HepG2 (cell line): Measurements from ENCODE around the gene SLC17A3. TPM values are rescaled to one million over a fixed set of nuclear protein-coding genes. Genes with fewer than 3 reads are reported as not detected.

Source experiments
- CHD4 ChIP-seq: fragments of 200-600 bp; sonication (generic); IDR thresholded peaks from 2 replicates; pipeline ENCODE4 v1.7.0; 2017; ENCODE audit warnings: mild to moderate bottlenecking, low read length, borderline replicate concordance
- HCFC1 ChIP-seq: fragments of 150-350 bp; IDR thresholded peaks from 2 replicates; pipeline ENCODE4 v1.6.1; 2014; ENCODE audit warnings: low read depth, low read length
- HOXA9 ChIP-seq: sonication (generic); formaldehyde crosslinking; IDR thresholded peaks from 2 replicates; pipeline ENCODE4 v1.8.1; 2022; ENCODE audit warnings: missing genetic modification reagents, mild to moderate bottlenecking, moderate library complexity, borderline replicate concordance
- NFE2 ChIP-seq: sonication (generic); formaldehyde crosslinking; IDR thresholded peaks from 2 replicates; pipeline ENCODE4 v1.4.0; 2020; ENCODE audit warnings: missing genetic modification reagents
- NFIC ChIP-seq: IDR thresholded peaks from 2 replicates; pipeline ENCODE4 v1.6.1; 2012; ENCODE audit warnings: mild to moderate bottlenecking, low read length, inconsistent platforms
- PAXIP1 ChIP-seq: sonication (generic); formaldehyde crosslinking; conservative IDR thresholded peaks from 2 replicates; pipeline ENCODE4 v1.4.0; 2020; ENCODE audit warnings: mild to moderate bottlenecking, missing genetic modification reagents, moderate library complexity
- PBX3 ChIP-seq: sonication (generic); formaldehyde crosslinking; IDR thresholded peaks from 2 replicates; pipeline ENCODE4 v1.8.1; 2023; ENCODE audit warnings: missing genetic modification reagents, inconsistent platforms, borderline replicate concordance
- PHF20 ChIP-seq: sonication (generic); formaldehyde crosslinking; IDR thresholded peaks from 2 replicates; pipeline ENCODE4 v1.5.0; 2020; ENCODE audit warnings: mild to moderate bottlenecking, missing genetic modification reagents
- POGZ ChIP-seq: sonication (generic); formaldehyde crosslinking; IDR thresholded peaks from 2 replicates; pipeline ENCODE4 v1.4.0; 2020; ENCODE audit warnings: mild to moderate bottlenecking, missing genetic modification reagents
- SOX5 ChIP-seq: IDR thresholded peaks from 2 replicates; pipeline ENCODE4 v1.6.1; 2016; ENCODE audit warnings: borderline replicate concordance
- SYNCRIP ChIP-seq: fragments of 200-400 bp; formaldehyde crosslinking; IDR thresholded peaks from 2 replicates; pipeline ENCODE4 v1.6.1; 2018; ENCODE audit warnings: mild to moderate bottlenecking, low read depth, low read length; ENCODE audit not compliant: insufficient read depth
- TEAD2 ChIP-seq: sonication (generic); formaldehyde crosslinking; IDR thresholded peaks from 2 replicates; pipeline ENCODE4 v1.9.0; 2021; ENCODE audit warnings: missing genetic modification reagents
- TOPORS ChIP-seq: sonication (generic); formaldehyde crosslinking; IDR thresholded peaks from 2 replicates; pipeline ENCODE4 v1.8.0; 2023; ENCODE audit warnings: mild to moderate bottlenecking, missing genetic modification reagents
- ZC3H13 ChIP-seq: sonication (generic); formaldehyde crosslinking; IDR thresholded peaks from 2 replicates; pipeline ENCODE4 v1.8.1; 2023; ENCODE audit warnings: mild to moderate bottlenecking, missing genetic modification reagents, moderate library complexity
- ZFP37 ChIP-seq: sonication (generic); formaldehyde crosslinking; IDR thresholded peaks from 2 replicates; pipeline ENCODE4 v1.4.0; 2020; ENCODE audit warnings: missing genetic modification reagents, borderline replicate concordance
- ZKSCAN5 ChIP-seq: sonication (generic); formaldehyde crosslinking; IDR thresholded peaks from 2 replicates; pipeline ENCODE4 v1.5.1; 2020; ENCODE audit warnings: mild to moderate bottlenecking, missing genetic modification reagents
- ZNF24 ChIP-seq: fragments of 450-650 bp; IDR thresholded peaks from 2 replicates; pipeline ENCODE4 v1.6.1; 2017; ENCODE audit warnings: antibody characterized with exemption, mild to moderate bottlenecking
- ZNF251 ChIP-seq: sonication (generic); formaldehyde crosslinking; IDR thresholded peaks from 2 replicates; pipeline ENCODE4 v1.9.0; 2021; ENCODE audit warnings: mild to moderate bottlenecking, missing genetic modification reagents
- ZNF256 ChIP-seq: sonication (generic); formaldehyde crosslinking; conservative IDR thresholded peaks from 2 replicates; pipeline ENCODE4 v1.4.0; 2020; ENCODE audit warnings: missing genetic modification reagents
- ZNF550 ChIP-seq: sonication (generic); formaldehyde crosslinking; IDR thresholded peaks from 2 replicates; pipeline ENCODE4 v1.4.0; 2020; ENCODE audit warnings: mild to moderate bottlenecking, missing genetic modification reagents, borderline replicate concordance
- ZNF567 ChIP-seq: sonication (generic); formaldehyde crosslinking; IDR thresholded peaks from 2 replicates; pipeline ENCODE4 v1.8.1; 2023; ENCODE audit warnings: mild to moderate bottlenecking, missing genetic modification reagents, borderline replicate concordance
- ZNF766 ChIP-seq: sonication (generic); formaldehyde crosslinking; IDR thresholded peaks from 2 replicates; pipeline ENCODE4 v1.5.0; 2020; ENCODE audit warnings: missing genetic modification reagents, borderline replicate concordance
- polyA plus RNA-seq, 8 experiments: library from polyadenylated mRNA; depleted of rRNA in 3 of 8; stranded (reverse) in 7 of 8; unstranded in 1 of 8; fragments of >200 nt; fragmentation: Illumina TruSeq in 4 of 8; extraction: Trizol in 4 of 8; gene quantifications; 2 replicates each; pipeline versions ENCODE4 v1.2.1 to v1.2.3, GENCODE V29; 2011 to 2016; ENCODE audit warnings: low read depth in 4 of 8, missing spikeins in 1 of 8, mixed read lengths in 1 of 8; ENCODE audit not compliant: insufficient read depth in 1 of 8
- total RNA-seq, 5 experiments: library from RNA; depleted of rRNA; stranded (reverse); fragments of >200 nt; fragmentation: Illumina TruSeq; extraction: Trizol; gene quantifications; 2 replicates each; pipeline ENCODE4 v1.2.3, GENCODE V29; 2016; ENCODE audit warnings: low read depth in 1 of 5
- TF ChIP-seq, protein P1 (sequence below): sonication (generic); formaldehyde crosslinking; IDR thresholded peaks from 2 replicates; pipeline ENCODE4 v1.4.0; 2020; ENCODE audit warnings: missing genetic modification reagents, borderline replicate concordance
- TF ChIP-seq, protein P2 (sequence below): IDR thresholded peaks from 2 replicates; pipeline ENCODE4 v1.6.1; 2016; ENCODE audit warnings: low read depth

The SLC17A3 gene
- total and polyA plus RNA-seq, 2 of the 13 experiments (the other 11 are each of a cell fraction or from before 2014, with no cell fraction given) = 0.09 to 0.11 TPM

DNA sequence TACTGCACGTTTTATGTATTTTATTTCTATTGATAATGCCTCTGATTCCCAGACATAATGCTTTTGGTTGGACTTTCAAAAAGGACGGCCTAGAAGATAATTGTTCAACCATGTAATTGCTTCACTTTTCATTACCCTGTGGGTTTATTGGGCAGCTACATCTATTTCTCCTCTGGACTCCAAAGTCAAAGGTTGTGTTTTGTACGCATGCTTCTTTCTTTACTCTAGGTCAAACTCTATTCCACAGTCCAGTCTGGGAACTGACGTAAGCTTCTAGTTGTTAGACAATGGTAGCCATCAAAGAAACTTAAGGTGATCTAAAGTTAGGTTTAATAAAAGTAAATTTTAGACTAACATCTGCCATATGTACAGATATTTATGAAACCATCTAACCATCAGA is 6.6 kb upstream of the SLC17A3 start (continued):
- TF ChIP-seq, protein P1, sequence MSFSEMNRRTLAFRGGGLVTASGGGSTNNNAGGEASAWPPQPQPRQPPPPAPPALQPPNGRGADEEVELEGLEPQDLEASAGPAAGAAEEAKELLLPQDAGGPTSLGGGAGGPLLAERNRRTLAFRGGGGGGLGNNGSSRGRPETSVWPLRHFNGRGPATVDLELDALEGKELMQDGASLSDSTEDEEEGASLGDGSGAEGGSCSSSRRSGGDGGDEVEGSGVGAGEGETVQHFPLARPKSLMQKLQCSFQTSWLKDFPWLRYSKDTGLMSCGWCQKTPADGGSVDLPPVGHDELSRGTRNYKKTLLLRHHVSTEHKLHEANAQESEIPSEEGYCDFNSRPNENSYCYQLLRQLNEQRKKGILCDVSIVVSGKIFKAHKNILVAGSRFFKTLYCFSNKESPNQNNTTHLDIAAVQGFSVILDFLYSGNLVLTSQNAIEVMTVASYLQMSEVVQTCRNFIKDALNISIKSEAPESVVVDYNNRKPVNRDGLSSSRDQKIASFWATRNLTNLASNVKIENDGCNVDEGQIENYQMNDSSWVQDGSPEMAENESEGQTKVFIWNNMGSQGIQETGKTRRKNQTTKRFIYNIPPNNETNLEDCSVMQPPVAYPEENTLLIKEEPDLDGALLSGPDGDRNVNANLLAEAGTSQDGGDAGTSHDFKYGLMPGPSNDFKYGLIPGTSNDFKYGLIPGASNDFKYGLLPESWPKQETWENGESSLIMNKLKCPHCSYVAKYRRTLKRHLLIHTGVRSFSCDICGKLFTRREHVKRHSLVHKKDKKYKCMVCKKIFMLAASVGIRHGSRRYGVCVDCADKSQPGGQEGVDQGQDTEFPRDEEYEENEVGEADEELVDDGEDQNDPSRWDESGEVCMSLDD (CRISPR knock-in tag) = no peak
- no peak for TF ChIP-seq HCFC1
- TF ChIP-seq ZNF256 (CRISPR knock-in tag) = no peak
- TF ChIP-seq SOX5 = no peak
- TF ChIP-seq SYNCRIP = no peak
- TF ChIP-seq ZNF251 (CRISPR knock-in tag) = no peak
- no peak for TF ChIP-seq ZNF24
- no peak for TF ChIP-seq PHF20
- no peak for TF ChIP-seq CHD4
- 0 out of 2 replicates have a peak, but pooled peaks have one; percentile 20 for TF ChIP-seq PAXIP1 (CRISPR knock-in tag)
- no peak for TF ChIP-seq HOXA9 (CRISPR knock-in tag)
- TF ChIP-seq NFIC = peak; percentile 32; the same call in 1 of the 2 replicates
- TF ChIP-seq ZFP37 = no peak
- TF ChIP-seq ZNF766 = no peak
- TF ChIP-seq ZKSCAN5 = no peak
- peak; percentile 51; the same call in 1 of the 2 replicates for TF ChIP-seq POGZ (CRISPR knock-in tag)
- TF ChIP-seq TOPORS (CRISPR knock-in tag) = no peak
- TF ChIP-seq ZNF567 = no peak
- no peak for TF ChIP-seq ZNF550 (CRISPR knock-in tag)
- TF ChIP-seq, protein P2, sequence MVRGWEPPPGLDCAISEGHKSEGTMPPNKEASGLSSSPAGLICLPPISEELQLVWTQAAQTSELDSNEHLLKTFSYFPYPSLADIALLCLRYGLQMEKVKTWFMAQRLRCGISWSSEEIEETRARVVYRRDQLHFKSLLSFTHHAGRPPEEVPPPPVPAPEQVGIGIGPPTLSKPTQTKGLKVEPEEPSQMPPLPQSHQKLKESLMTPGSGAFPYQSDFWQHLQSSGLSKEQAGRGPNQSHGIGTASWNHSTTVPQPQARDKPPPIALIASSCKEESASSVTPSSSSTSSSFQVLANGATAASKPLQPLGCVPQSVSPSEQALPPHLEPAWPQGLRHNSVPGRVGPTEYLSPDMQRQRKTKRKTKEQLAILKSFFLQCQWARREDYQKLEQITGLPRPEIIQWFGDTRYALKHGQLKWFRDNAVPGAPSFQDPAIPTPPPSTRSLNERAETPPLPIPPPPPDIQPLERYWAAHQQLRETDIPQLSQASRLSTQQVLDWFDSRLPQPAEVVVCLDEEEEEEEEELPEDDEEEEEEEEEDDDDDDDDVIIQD (CRISPR knock-in tag) = peak; percentile 30; the same call in 1 of the 2 replicates
- no peak for TF ChIP-seq NFE2 (CRISPR knock-in tag)
- TF ChIP-seq TEAD2 = no peak
- TF ChIP-seq ZC3H13 = no peak
- no peak for TF ChIP-seq PBX3 (CRISPR knock-in tag)
